Suppressor macrophage (primary cell): ENCODE measurements around the gene PLEKHD1.
A peak's percentile ranks its signal among the peaks of the same experiment; 100 is the strongest.

Source experiments
- DNase-seq, 4 experiments: peaks; one replicate each; pipeline ENCODE4 v3.0.0-alpha.2; 2020 to 2022

Gene PLEKHD1

GRCh38 chr14:69551511-69551910 is 67.0 kb downstream of the PLEKHD1 start:
- DNase-seq = no peak

- peak; percentile 77 to 89 (median 86) for DNase-seq
Observed at GRCh38 chr14:69553252-69553651, 68.7 kb downstream of the PLEKHD1 start.

GRCh38 chr14:69554500-69554899 is 70.0 kb downstream of the PLEKHD1 start:
- DNase-seq = no peak

GRCh38 chr14:69558774-69559173 is 74.2 kb downstream of the PLEKHD1 start:
- no peak for DNase-seq

GRCh38 chr14:69559581-69560011 is 75.1 kb downstream of the PLEKHD1 start:
- no peak for DNase-seq

- DNase-seq = no peak
Observed at GRCh38 chr14:69560826-69561225, 76.3 kb downstream of the PLEKHD1 start.

GRCh38 chr14:69561893-69562292 is 77.4 kb downstream of the PLEKHD1 start:
- DNase-seq = no peak

GRCh38 chr14:69567563-69567962 is 83.0 kb downstream of the PLEKHD1 start:
- DNase-seq = no peak

GRCh38 chr14:69569859-69570258 is 85.3 kb downstream of the PLEKHD1 start:
- DNase-seq = no peak

GRCh38 chr14:69570836-69571330 is 86.4 kb downstream of the PLEKHD1 start:
- no peak for DNase-seq

- DNase-seq = no peak
Observed at GRCh38 chr14:69571449-69572029, 87.0 kb downstream of the PLEKHD1 start.

- peak in 3 of 4 experiments; percentile 20 to 58 (median 46) for DNase-seq
Observed at GRCh38 chr14:69572030-69572840, 87.7 kb downstream of the PLEKHD1 start.

GRCh38 chr14:69572841-69573135 is 88.3 kb downstream of the PLEKHD1 start:
- no peak for DNase-seq

- no peak for DNase-seq
Observed at GRCh38 chr14:69573205-69573830, 88.8 kb downstream of the PLEKHD1 start.

- no peak for DNase-seq
Observed at GRCh38 chr14:69573831-69574262, 89.3 kb downstream of the PLEKHD1 start.

GRCh38 chr14:69574263-69574953 is 89.9 kb downstream of the PLEKHD1 start, which contains the start of gene CCDC177:
CCDC177 (minus strand) TSS chr14:69574871; CDS start chr14:69573622, 1,249 bp downstream.
- DNase-seq = peak; percentile 62 to 81 (median 72)

- DNase-seq = no peak
Observed at GRCh38 chr14:69574954-69575295, 90.4 kb downstream of the PLEKHD1 start.

- DNase-seq = no peak
Observed at GRCh38 chr14:69579476-69579875, 94.9 kb downstream of the PLEKHD1 start.

- DNase-seq = peak; percentile 42 to 72 (median 56)
Observed at GRCh38 chr14:69580009-69580577, 95.6 kb downstream of the PLEKHD1 start.
